Measurements from ENCODE around the gene ERN1.

DNA sequence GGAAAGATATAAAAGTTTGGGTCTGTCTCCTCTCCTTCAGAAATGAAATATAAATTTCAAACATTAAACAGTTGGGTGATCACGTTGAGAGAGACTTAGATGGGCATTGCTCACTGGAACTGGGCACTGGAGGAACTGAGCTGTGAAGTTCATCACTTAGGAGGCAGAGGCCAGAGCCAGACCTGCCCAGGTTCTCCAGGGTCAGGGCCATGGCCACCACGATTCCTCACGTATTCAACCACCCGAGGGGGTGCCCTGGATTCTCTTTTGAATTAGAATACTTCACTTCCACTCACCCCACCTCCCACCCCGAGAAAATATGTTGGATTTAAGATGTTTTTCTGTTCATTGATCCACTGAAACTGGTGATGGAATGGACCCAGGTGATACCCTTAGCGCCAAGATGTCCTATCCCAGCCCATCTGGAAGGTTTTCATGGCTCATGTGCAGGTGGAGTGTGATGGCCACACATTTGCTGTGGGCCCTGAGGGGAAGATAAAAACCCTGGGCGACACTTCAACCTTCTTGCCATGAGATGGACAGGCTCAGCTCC lies 125.7 kb downstream of the ERN1 start:
- TF ChIP-seq, protein P1, sequence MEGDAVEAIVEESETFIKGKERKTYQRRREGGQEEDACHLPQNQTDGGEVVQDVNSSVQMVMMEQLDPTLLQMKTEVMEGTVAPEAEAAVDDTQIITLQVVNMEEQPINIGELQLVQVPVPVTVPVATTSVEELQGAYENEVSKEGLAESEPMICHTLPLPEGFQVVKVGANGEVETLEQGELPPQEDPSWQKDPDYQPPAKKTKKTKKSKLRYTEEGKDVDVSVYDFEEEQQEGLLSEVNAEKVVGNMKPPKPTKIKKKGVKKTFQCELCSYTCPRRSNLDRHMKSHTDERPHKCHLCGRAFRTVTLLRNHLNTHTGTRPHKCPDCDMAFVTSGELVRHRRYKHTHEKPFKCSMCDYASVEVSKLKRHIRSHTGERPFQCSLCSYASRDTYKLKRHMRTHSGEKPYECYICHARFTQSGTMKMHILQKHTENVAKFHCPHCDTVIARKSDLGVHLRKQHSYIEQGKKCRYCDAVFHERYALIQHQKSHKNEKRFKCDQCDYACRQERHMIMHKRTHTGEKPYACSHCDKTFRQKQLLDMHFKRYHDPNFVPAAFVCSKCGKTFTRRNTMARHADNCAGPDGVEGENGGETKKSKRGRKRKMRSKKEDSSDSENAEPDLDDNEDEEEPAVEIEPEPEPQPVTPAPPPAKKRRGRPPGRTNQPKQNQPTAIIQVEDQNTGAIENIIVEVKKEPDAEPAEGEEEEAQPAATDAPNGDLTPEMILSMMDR (optimal IDR thresholded peaks at IDR 0.05 in 1 of 3, IDR thresholded peaks at IDR 0.05 in 1 of 3, conservative IDR thresholded peaks at IDR 0.05 in 1 of 3; ENCODE audit: extremely low read depth in 1 of 3, insufficient read depth in 2 of 3, low read length in 3 of 3) = no peak
- no peak for TF ChIP-seq EZH2 (IDR thresholded peaks at IDR 0.05; ENCODE audit: low read length)
